GM19238 (cell line): ENCODE measurements around the gene C1GALT1.

Experiments used
- DNase-seq: peaks from one replicate; pipeline ENCODE4 v3.0.0; 2011; ENCODE audit warnings: low spot score; ENCODE audit not compliant: insufficient read length

C1GALT1 gene

DNA sequence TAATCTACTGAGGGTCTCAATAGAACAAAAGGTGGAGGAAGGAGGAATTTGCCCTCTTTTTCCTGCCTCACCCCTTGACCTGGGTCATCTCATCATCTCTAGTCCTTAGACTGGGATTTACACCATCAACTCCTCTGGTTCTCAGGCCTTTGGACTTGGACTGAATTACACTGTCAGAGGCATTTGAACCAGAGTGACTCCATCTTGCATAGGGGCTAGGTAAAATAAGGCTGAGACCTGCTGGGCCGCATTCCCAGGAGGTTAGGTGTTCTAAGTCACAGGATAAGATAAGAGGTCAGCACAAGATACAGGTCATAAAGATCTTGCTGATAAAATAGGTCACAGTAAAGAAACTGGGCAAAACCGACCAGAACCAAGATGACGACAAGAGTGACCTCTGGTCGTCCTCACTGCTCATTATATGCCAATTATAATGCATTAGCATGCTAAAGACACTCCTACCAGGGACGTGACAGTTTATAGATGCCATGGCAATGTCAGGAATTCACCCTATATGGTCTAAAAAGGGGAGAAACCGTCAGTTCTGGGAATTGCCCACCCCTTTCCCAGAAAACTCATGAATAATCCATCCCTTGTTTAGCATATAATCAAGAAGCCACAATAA is 84.0 kb downstream of the C1GALT1 start:
- no peak for DNase-seq

GRCh38 chr7:7271094-7271874 is 88.9 kb downstream of the C1GALT1 start:
- no peak for DNase-seq

DNA sequence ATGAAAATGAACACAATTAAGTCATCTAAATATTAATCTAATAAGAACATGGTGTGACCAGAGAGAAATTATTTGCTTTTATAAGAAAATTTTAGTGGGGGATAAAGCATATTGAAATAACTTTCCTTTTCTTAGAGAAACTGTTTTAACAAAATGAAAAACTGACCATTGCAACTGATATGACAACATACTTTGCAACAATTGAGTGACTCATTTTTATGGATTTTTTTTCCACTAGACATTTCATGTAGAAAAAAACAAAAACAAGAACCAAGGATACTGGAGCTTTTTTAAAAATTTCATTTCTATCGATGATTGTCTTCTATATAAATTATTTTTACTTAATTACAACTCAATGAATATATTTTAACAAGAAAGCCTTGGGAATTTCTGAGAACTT is 90.0 kb downstream of the C1GALT1 start:
- DNase-seq = no peak

GRCh38 chr7:7274782-7275181 is 92.4 kb downstream of the C1GALT1 start:
- DNase-seq = no peak

- no peak for DNase-seq
Measured at GRCh38 chr7:7276161-7276560, 93.8 kb downstream of the C1GALT1 start.

DNA sequence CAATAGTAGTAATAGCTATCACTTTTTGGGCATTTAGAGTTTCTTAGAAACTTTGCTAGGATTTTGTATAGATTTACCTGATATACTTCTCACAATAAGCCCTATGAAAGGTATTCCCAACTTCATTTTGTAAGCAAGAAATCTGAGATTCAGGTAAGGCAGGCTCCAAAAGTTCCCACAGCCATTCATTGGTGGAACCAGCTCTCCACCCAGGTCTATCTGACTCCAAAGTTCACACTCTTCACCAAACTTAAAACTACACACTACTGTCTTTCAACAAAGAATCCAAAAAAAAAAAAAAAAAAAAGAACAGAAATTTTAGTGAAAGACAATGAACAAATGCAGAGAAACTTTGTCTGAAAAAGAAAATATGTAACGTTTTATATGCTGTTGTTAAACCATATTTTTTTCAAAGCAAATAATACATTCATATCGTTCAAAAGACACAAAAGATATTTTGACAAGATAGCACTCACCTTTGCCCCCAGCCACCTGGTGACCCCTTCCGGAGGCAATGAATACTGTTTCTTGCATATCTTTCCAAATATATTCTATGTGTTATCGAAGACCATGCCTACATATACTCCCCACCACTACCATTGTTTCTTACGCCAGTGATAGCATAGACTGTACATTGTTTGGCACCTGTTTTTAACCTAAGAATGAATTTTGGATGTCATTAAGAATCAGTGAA is 108.2 kb downstream of the C1GALT1 start:
- DNase-seq = no peak

- no peak for DNase-seq
Measured at GRCh38 chr7:7292085-7292484, 109.7 kb downstream of the C1GALT1 start.

GRCh38 chr7:7292608-7293007 is 110.3 kb downstream of the C1GALT1 start:
- DNase-seq = no peak

DNA sequence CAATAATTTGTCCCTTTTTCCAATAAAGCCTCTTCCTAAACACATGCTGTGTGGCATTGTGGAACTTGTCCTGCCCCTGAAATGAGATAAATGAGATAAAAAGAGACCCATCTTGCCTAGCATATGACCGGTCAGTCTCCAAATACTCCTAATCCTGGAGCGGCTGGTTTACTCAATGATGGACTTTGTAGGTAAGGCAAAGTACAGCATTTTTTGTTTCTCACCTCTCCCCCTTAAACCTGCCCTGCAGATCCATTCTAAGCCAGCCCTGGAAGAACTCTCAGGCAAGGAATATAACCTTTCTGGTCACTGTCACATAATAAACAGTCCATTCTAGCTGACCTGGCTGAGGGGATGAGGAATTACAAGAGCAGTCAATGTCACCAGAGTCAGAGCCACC is 110.7 kb downstream of the C1GALT1 start:
- no peak for DNase-seq

- no peak for DNase-seq
Measured at GRCh38 chr7:7294911-7295310, 112.6 kb downstream of the C1GALT1 start.
